ENCODE data around the gene UNC119B. TPM values are rescaled to one million over a fixed set of nuclear protein-coding genes. Genes with fewer than 3 reads are reported as not detected.
A peak's percentile ranks its signal among the peaks of the same experiment; 100 is the strongest.

The UNC119B gene
- total and polyA plus RNA-seq, 4 donors, result 3.8 to 24.8 (median 11.8) TPM

- Histone ChIP-seq H3K4me3 (ENCODE audit: low read depth in 1 of 3, low read length in 3 of 3) (peak overlapping the region; percentile 81 to 92 (median 85)), H3K27me3 (ENCODE audit: control insufficient read depth in 4 of 4, insufficient read depth in 4 of 4, low read length in 3 of 4) (no peaks in the 10 kb centered on the region), H3K9me3 (ENCODE audit: control insufficient read depth in 4 of 4, low read length in 3 of 4) (no peaks in the 10 kb centered on the region), H3K36me3 (ENCODE audit: control insufficient read depth in 4 of 4, insufficient read depth in 3 of 4, low read depth in 1 of 4, low read length in 3 of 4) (peaks cover 7 to 22% (median 12%) of the 10 kb centered on the region in 4 donors), H3K9ac (ENCODE audit: low read depth in 1 of 2, low read length in 2 of 2) (peak overlapping the region; percentile 57 to 61), H3K27ac (ENCODE audit: low read depth in 1 of 2, low read length in 2 of 2) (peak overlapping the region; percentile 74 to 82), H3K4me1 (ENCODE audit: control insufficient read depth in 4 of 4, insufficient read depth in 4 of 4, low read length in 3 of 4) (peaks cover 8 to 45% (median 31%) of the 10 kb centered on the region in 4 donors)
- no peak for DNase-seq (ENCODE audit: low spot score)
- 47% methylated on average over 9 of the region's 9 CpGs for WGBS
- no peak for TF ChIP-seq EGR1 (IDR thresholded peaks at IDR 0.05; ENCODE audit: low read depth in 2 of 2)
- no peak for TF ChIP-seq RAD21 (IDR thresholded peaks at IDR 0.05)
- TF ChIP-seq, protein P1, sequence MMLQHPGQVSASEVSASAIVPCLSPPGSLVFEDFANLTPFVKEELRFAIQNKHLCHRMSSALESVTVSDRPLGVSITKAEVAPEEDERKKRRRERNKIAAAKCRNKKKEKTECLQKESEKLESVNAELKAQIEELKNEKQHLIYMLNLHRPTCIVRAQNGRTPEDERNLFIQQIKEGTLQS (IDR thresholded peaks at IDR 0.05), result no peak
- no peak for TF ChIP-seq GABPA (IDR thresholded peaks at IDR 0.05 in 1 of 2, conservative IDR thresholded peaks at IDR 0.05 in 1 of 2)
- no peak for TF ChIP-seq JUND (IDR thresholded peaks at IDR 0.05)
- TF ChIP-seq, protein P2, sequence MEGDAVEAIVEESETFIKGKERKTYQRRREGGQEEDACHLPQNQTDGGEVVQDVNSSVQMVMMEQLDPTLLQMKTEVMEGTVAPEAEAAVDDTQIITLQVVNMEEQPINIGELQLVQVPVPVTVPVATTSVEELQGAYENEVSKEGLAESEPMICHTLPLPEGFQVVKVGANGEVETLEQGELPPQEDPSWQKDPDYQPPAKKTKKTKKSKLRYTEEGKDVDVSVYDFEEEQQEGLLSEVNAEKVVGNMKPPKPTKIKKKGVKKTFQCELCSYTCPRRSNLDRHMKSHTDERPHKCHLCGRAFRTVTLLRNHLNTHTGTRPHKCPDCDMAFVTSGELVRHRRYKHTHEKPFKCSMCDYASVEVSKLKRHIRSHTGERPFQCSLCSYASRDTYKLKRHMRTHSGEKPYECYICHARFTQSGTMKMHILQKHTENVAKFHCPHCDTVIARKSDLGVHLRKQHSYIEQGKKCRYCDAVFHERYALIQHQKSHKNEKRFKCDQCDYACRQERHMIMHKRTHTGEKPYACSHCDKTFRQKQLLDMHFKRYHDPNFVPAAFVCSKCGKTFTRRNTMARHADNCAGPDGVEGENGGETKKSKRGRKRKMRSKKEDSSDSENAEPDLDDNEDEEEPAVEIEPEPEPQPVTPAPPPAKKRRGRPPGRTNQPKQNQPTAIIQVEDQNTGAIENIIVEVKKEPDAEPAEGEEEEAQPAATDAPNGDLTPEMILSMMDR (IDR thresholded peaks at IDR 0.05; ENCODE audit: low read depth, low read length, missing input control), result no peak
- no peak for TF ChIP-seq YY1 (IDR thresholded peaks at IDR 0.05)
- TF ChIP-seq RXRA (IDR thresholded peaks at IDR 0.05), result no peak
- TF ChIP-seq FOXA1 (IDR thresholded peaks at IDR 0.05), result no peak
- no peak for TF ChIP-seq HNF4G (IDR thresholded peaks at IDR 0.05)
- no peak for TF ChIP-seq MAX (IDR thresholded peaks at IDR 0.05)
- TF ChIP-seq FOXA2 (IDR thresholded peaks at IDR 0.05), result no peak
- no peak for TF ChIP-seq TAF1 (conservative IDR thresholded peaks at IDR 0.05)
- TF ChIP-seq, protein P3, sequence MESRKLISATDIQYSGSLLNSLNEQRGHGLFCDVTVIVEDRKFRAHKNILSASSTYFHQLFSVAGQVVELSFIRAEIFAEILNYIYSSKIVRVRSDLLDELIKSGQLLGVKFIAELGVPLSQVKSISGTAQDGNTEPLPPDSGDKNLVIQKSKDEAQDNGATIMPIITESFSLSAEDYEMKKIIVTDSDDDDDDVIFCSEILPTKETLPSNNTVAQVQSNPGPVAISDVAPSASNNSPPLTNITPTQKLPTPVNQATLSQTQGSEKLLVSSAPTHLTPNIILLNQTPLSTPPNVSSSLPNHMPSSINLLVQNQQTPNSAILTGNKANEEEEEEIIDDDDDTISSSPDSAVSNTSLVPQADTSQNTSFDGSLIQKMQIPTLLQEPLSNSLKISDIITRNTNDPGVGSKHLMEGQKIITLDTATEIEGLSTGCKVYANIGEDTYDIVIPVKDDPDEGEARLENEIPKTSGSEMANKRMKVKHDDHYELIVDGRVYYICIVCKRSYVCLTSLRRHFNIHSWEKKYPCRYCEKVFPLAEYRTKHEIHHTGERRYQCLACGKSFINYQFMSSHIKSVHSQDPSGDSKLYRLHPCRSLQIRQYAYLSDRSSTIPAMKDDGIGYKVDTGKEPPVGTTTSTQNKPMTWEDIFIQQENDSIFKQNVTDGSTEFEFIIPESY (IDR thresholded peaks at IDR 0.05), result no peak
- TF ChIP-seq HNF4A (conservative IDR thresholded peaks at IDR 0.05), result no peak
- no peak for TF ChIP-seq REST (IDR thresholded peaks at IDR 0.05)
- TF ChIP-seq SP1 (IDR thresholded peaks at IDR 0.05), result no peak
Measured at GRCh38 chr12:120726510-120726793, 16.2 kb downstream of the UNC119B start.

Measured in liver (tissue), 9 donors.